Urinary bladder (tissue), 4 donors: ENCODE measurements around the gene CLPSL2. TPM values are rescaled to one million over a fixed set of nuclear protein-coding genes. Genes with fewer than 3 reads are reported as not detected.

Experiments
- DNase-seq: peaks from one replicate; pipeline ENCODE4 v3.0.0-alpha.2; 2015; ENCODE audit errors: extremely low spot score
- H3K27ac ChIP-seq: one replicate; pipeline ENCODE4 v1.5.1; 2013; ENCODE audit warnings: low read depth, mild to moderate bottlenecking, moderate library complexity
- H3K36me3 ChIP-seq: one replicate; pipeline ENCODE4 v1.6.1; 2013; ENCODE audit warnings: mild to moderate bottlenecking, moderate library complexity; ENCODE audit not compliant: insufficient read depth
- H3K4me1 ChIP-seq: one replicate; pipeline ENCODE4 v1.6.1; 2013; ENCODE audit warnings: mild to moderate bottlenecking, moderate library complexity; ENCODE audit not compliant: insufficient read depth
- H3K4me3 ChIP-seq: one replicate; pipeline ENCODE4 v1.5.1; 2013; ENCODE audit warnings: low read depth, low read length
- WGBS: extraction: QIAGEN DNeasy Blood & Tissue Kit; methylation state at CpG from one replicate; pipeline ENCODE4 v1.1.7; 2013; 5-methylcytosine and 5-hydroxymethylcytosine counted together
- polyA plus RNA-seq: library from polyadenylated mRNA; stranded (reverse); fragments of 200-250 nt; gene quantifications from one replicate; pipeline ENCODE4 v1.2.3, GENCODE V29; 2013
- total RNA-seq: library from RNA; depleted of rRNA; stranded (reverse); fragments of >200 nt; gene quantifications from one replicate; pipeline ENCODE4 v1.2.3, GENCODE V29; 2014
- donor health status: healthy with polysubstance abuse.
- donor health status: healthy.

The CLPSL2 gene
- total and polyA plus RNA-seq, 2 donors = not detected

GRCh38 chr6:35786272-35786671 is 9.9 kb downstream of the CLPSL2 start:
- 58% methylated on average over 2 of the region's 2 CpGs for WGBS
- Histone ChIP-seq H3K4me3 (no peak overlapping the region), H3K36me3 (no peaks in the 10 kb centered on the region), H3K4me1 (no peaks in the 10 kb centered on the region), H3K27ac (no peak overlapping the region)
- no peak for DNase-seq

- H3K36me3 ChIP-seq = no peaks in the 10 kb centered on the region
- H3K4me1 ChIP-seq = no peaks in the 10 kb centered on the region
- no peak overlapping the region for H3K4me3 ChIP-seq
- 32% methylated on average over 25 of the region's 25 CpGs for WGBS
- H3K27ac ChIP-seq = no peak overlapping the region
- no peak for DNase-seq
These were observed 10.4 kb downstream of the CLPSL2 start for GRCh38 chr6:35786810-35787209.

- H3K4me1 ChIP-seq = no peaks in the 10 kb centered on the region
- H3K27ac ChIP-seq = no peak overlapping the region
- 78% methylated on average over 13 of the region's 13 CpGs for WGBS
- H3K36me3 ChIP-seq = no peaks in the 10 kb centered on the region
- no peak overlapping the region for H3K4me3 ChIP-seq
- DNase-seq = no peak
These were observed 11.1 kb downstream of the CLPSL2 start for GRCh38 chr6:35787266-35788218.

GRCh38 chr6:35788423-35788982 is 12.1 kb downstream of the CLPSL2 start:
- Histone ChIP-seq H3K4me1 (no peaks in the 10 kb centered on the region), H3K27ac (no peak overlapping the region), H3K36me3 (no peaks in the 10 kb centered on the region), H3K4me3 (no peak overlapping the region)
- no peak for DNase-seq
- WGBS = 66% methylated on average over 4 of the region's 4 CpGs

- H3K4me1 ChIP-seq = no peaks in the 10 kb centered on the region
- H3K36me3 ChIP-seq = no peaks in the 10 kb centered on the region
- DNase-seq = no peak
- no peak overlapping the region for H3K27ac ChIP-seq
- no peak overlapping the region for H3K4me3 ChIP-seq
- WGBS = 81% methylated on average over 5 of the region's 5 CpGs
These were observed 14.3 kb downstream of the CLPSL2 start for GRCh38 chr6:35790683-35791082.

GRCh38 chr6:35794536-35795452 is 18.4 kb downstream of the CLPSL2 start:
- no peak overlapping the region for H3K27ac ChIP-seq
- no peak overlapping the region for H3K4me3 ChIP-seq
- H3K36me3 ChIP-seq = no peaks in the 10 kb centered on the region
- H3K4me1 ChIP-seq = no peaks in the 10 kb centered on the region
- DNase-seq = no peak
- WGBS = 91% methylated on average over 17 of the region's 17 CpGs

GRCh38 chr6:35795453-35796071 is 19.2 kb downstream of the CLPSL2 start:
- Histone ChIP-seq H3K4me1 (no peaks in the 10 kb centered on the region), H3K4me3 (no peak overlapping the region), H3K36me3 (no peaks in the 10 kb centered on the region), H3K27ac (no peak overlapping the region)
- WGBS = 89% methylated on average over 11 of the region's 11 CpGs
- no peak for DNase-seq

- Histone ChIP-seq H3K4me3 (no peak overlapping the region), H3K4me1 (no peaks in the 10 kb centered on the region), H3K36me3 (no peaks in the 10 kb centered on the region), H3K27ac (no peak overlapping the region)
- 84% methylated on average over 4 of the region's 4 CpGs for WGBS
- DNase-seq = no peak
These were observed 19.8 kb downstream of the CLPSL2 start for GRCh38 chr6:35796236-35796635.

GRCh38 chr6:35797837-35798526 is 21.6 kb downstream of the CLPSL2 start:
- Histone ChIP-seq H3K4me1 (no peaks in the 10 kb centered on the region), H3K36me3 (no peaks in the 10 kb centered on the region), H3K4me3 (no peak overlapping the region), H3K27ac (no peak overlapping the region)
- DNase-seq = no peak
- 74% methylated on average over 8 of the region's 8 CpGs for WGBS

- Histone ChIP-seq H3K4me3 (no peak overlapping the region), H3K4me1 (no peaks in the 10 kb centered on the region), H3K36me3 (no peaks in the 10 kb centered on the region), H3K27ac (no peak overlapping the region)
- WGBS = 72% methylated on average over 5 of the region's 5 CpGs
- no peak for DNase-seq
These were observed 22.3 kb downstream of the CLPSL2 start for GRCh38 chr6:35798706-35799105.

GRCh38 chr6:35801148-35801547 is 24.8 kb downstream of the CLPSL2 start:
- Histone ChIP-seq H3K4me3 (no peak overlapping the region), H3K27ac (no peak overlapping the region), H3K4me1 (no peaks in the 10 kb centered on the region), H3K36me3 (no peaks in the 10 kb centered on the region)
- no peak for DNase-seq
- WGBS = 73% methylated on average over 3 of the region's 3 CpGs

GRCh38 chr6:35804996-35805736 is 28.8 kb downstream of the CLPSL2 start, which contains the start of gene LHFPL5:
TSS of gene LHFPL5 (plus strand) at chr6:35805352. CDS start at chr6:35805671, 319 bp downstream.
- no peaks in the 10 kb centered on the region for H3K36me3 ChIP-seq
- DNase-seq = no peak
- H3K27ac ChIP-seq = no peak within 1 kb of the TSS
- H3K4me1 ChIP-seq = no peaks in the 10 kb centered on the region
- no peak within 1 kb of the TSS for H3K4me3 ChIP-seq
- 13% methylated on average over 40 of the region's 40 CpGs for WGBS
